ENCODE measurements around the gene PDCD1. TPM values are rescaled to one million over a fixed set of nuclear protein-coding genes. Genes with fewer than 3 reads are reported as not detected.

Gene PDCD1
- total and polyA plus RNA-seq, 2 of the 8 experiments (the other 6 are each of a cell fraction or from before 2014, with no cell fraction given), result 0.48 to 1.1 TPM

DNA sequence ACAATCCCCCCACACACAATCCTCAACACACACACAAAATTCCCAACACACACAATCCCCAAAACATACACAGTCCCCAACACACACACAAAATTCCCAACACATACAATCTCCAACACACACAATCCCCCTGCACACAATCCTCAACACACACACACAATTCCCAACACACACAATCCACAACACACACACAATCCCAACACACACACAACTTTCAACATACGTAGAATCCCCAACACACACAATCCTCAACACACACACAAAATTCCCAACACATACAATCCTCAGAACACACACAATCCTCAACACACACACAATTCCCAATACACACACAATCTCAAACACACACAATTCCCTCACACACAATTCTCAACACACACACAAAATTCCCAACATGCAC, 2.6 kb upstream of the PDCD1 start (continued):
- no peak for TF ChIP-seq SAP30 (IDR thresholded peaks at IDR 0.05; ENCODE audit: insufficient read depth, insufficient replicate concordance, low read length)
- no peak for TF ChIP-seq CREB1 (IDR thresholded peaks at IDR 0.05)

Measured in H1 (cell line).